ENCODE data around the gene HABP2. TPM values are rescaled to one million over a fixed set of nuclear protein-coding genes. Genes with fewer than 3 reads are reported as not detected.
A peak's percentile ranks its signal among the peaks of the same experiment; 100 is the strongest.

The HABP2 gene
- total and polyA plus RNA-seq, 4 donors: not detected

DNA sequence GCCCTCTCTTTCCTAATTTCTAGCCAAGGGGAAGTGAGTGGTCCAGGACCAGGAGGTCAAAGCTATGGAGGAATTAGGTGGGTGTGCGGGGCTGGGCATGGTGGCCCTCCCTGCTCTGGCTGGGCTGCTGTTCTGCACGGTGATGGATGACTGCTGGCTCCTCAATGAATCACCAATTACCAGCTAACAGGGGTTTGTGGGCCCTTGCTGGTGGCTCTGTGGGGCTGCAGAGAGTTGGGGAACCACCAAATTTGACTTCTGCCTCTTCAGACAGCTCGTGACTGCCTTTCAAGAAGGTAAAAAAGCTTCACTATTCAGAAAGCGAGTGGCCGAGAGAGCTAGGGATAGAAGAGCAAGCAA is 35.0 kb upstream of the HABP2 start:
- WGBS, 2 donors: 66 to 73% methylated on average over 5 of the region's 5 CpGs
- Histone ChIP-seq H3K4me3 (ENCODE audit: low read length in 2 of 2) (no peak overlapping the region), H3K27me3 (ENCODE audit: control insufficient read depth in 1 of 2, insufficient read depth in 2 of 2, low read length in 1 of 2) (no peaks in the 10 kb centered on the region), H3K27ac (ENCODE audit: low read depth in 1 of 2, low read length in 2 of 2) (no peak overlapping the region), H3K4me1 (ENCODE audit: control insufficient read depth in 1 of 2, insufficient read depth in 2 of 2, low read length in 2 of 2) (peaks cover 5 to 6% of the 10 kb centered on the region in 2 donors), H3K36me3 (ENCODE audit: control insufficient read depth in 1 of 2, insufficient read depth in 2 of 2, low read length in 1 of 2) (no peaks in the 10 kb centered on the region), H3K9me3 (ENCODE audit: control insufficient read depth, low read length) (no peaks in the 10 kb centered on the region)
- intact Hi-C loops (cut with DNase I): no loop called here
- ATAC-seq (ENCODE audit: low FRiP score) (no peak), DNase-seq (no peak)

- Histone ChIP-seq H3K27me3 (ENCODE audit: control insufficient read depth in 1 of 2, insufficient read depth in 2 of 2, low read length in 1 of 2) (no peaks in the 10 kb centered on the region), H3K27ac (ENCODE audit: low read depth in 1 of 2, low read length in 2 of 2) (no peak overlapping the region), H3K4me3 (ENCODE audit: low read length in 2 of 2) (no peak overlapping the region), H3K4me1 (ENCODE audit: control insufficient read depth in 1 of 2, insufficient read depth in 2 of 2, low read length in 2 of 2) (peaks cover 5 to 8% of the 10 kb centered on the region in 2 donors), H3K36me3 (ENCODE audit: control insufficient read depth in 1 of 2, insufficient read depth in 2 of 2, low read length in 1 of 2) (no peaks in the 10 kb centered on the region), H3K9me3 (ENCODE audit: control insufficient read depth, low read length) (no peaks in the 10 kb centered on the region)
- DNase-seq: no peak
- intact Hi-C loops (cut with DNase I): no loop called here
- 75% methylated on average over 3 of the region's 3 CpGs for WGBS, 2 donors
- no peak for ATAC-seq (ENCODE audit: low FRiP score)
Measured at GRCh38 chr10:113518415-113518814, 34.4 kb upstream of the HABP2 start.

DNA sequence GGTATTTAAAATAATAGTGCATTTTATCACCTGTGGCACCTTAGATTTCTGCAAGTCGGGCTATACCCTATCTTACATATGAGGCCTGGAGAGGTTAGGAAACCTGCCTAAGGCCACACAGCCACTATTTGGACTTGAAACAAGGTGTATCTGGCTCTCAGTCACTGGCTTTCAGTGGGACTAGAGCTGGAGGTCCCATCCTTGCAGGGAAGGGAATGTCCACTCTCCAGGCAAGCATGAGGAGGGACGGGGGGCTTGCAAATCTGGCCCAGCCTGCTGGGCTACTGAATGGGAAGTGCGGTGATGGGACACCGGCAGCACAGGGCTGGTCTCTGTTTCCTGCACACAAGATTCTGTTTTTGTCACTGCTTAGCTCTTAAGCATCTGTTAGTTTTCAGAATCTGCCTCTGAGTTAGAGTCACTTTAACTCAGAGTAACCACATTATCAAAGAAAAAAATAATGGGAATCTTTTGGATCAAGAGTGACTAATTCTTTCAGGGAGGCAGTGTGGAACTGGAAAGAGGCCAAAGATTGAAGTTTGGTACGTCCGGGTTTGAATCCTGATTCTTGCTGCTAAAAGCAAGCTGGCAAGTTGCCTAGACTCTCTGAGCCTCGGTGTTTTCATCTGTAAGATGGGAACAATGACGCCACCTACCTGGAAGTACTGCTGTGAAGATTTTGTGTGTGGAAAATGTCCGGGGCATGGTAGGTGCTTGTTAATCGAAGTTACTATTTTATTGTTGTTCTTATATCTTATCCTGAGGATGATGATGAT is 33.8 kb upstream of the HABP2 start:
- ATAC-seq (ENCODE audit: low FRiP score): no peak
- Histone ChIP-seq H3K9me3 (ENCODE audit: control insufficient read depth, low read length) (no peaks in the 10 kb centered on the region), H3K4me3 (ENCODE audit: low read length in 2 of 2) (no peak overlapping the region), H3K27ac (ENCODE audit: low read depth in 1 of 2, low read length in 2 of 2) (no peak overlapping the region), H3K4me1 (ENCODE audit: control insufficient read depth in 1 of 2, insufficient read depth in 2 of 2, low read length in 2 of 2) (peaks cover 5 to 8% of the 10 kb centered on the region in 2 donors), H3K27me3 (ENCODE audit: control insufficient read depth in 1 of 2, insufficient read depth in 2 of 2, low read length in 1 of 2) (no peaks in the 10 kb centered on the region), H3K36me3 (ENCODE audit: control insufficient read depth in 1 of 2, insufficient read depth in 2 of 2, low read length in 1 of 2) (no peaks in the 10 kb centered on the region)
- DNase-seq: no peak
- intact Hi-C loops (cut with DNase I): no loop called here
- 73 to 74% methylated on average over 10 of the region's 10 CpGs for WGBS, 2 donors

- H3K4me1 ChIP-seq (ENCODE audit: control insufficient read depth in 1 of 2, insufficient read depth in 2 of 2, low read length in 2 of 2): peaks cover 5 to 8% of the 10 kb centered on the region in 2 donors
- DNase-seq (no peak), ATAC-seq (ENCODE audit: low FRiP score) (no peak)
- H3K27ac ChIP-seq (ENCODE audit: low read depth in 1 of 2, low read length in 2 of 2): no peak overlapping the region
- H3K27me3 ChIP-seq (ENCODE audit: control insufficient read depth in 1 of 2, insufficient read depth in 2 of 2, low read length in 1 of 2): no peaks in the 10 kb centered on the region
- intact Hi-C loops (cut with DNase I): loop anchor here (5.0 to 10.0 kb wide), 4 partner anchors 67 to 385 kb away; no protein-coding TSS in a partner anchor
- H3K9me3 ChIP-seq (ENCODE audit: control insufficient read depth, low read length): no peaks in the 10 kb centered on the region
- 94 to 96% methylated on average over 10 of the region's 10 CpGs for WGBS, 2 donors
- H3K36me3 ChIP-seq (ENCODE audit: control insufficient read depth in 1 of 2, insufficient read depth in 2 of 2, low read length in 1 of 2): no peaks in the 10 kb centered on the region
- H3K4me3 ChIP-seq (ENCODE audit: low read length in 2 of 2): no peak overlapping the region
Measured at GRCh38 chr10:113519681-113520115, 33.2 kb upstream of the HABP2 start.

GRCh38 chr10:113520261-113520660 is 32.6 kb upstream of the HABP2 start:
- intact Hi-C loops (cut with DNase I): loop anchor here (5.0 to 10.0 kb wide), 4 partner anchors 68 to 385 kb away; no protein-coding TSS in a partner anchor

GRCh38 chr10:113520690-113521474 is 32.0 kb upstream of the HABP2 start:
- H3K9me3 ChIP-seq (ENCODE audit: control insufficient read depth, low read length): no peaks in the 10 kb centered on the region
- intact Hi-C loops (cut with DNase I): loop anchor here (1.0 to 10.0 kb wide), 5 partner anchors 69 to 386 kb away; no protein-coding TSS in a partner anchor
- H3K4me1 ChIP-seq (ENCODE audit: control insufficient read depth in 1 of 2, insufficient read depth in 2 of 2, low read length in 2 of 2): peaks cover 5 to 8% of the 10 kb centered on the region in 2 donors
- WGBS, 2 donors: 23% methylated on average over 8 of the region's 8 CpGs
- H3K36me3 ChIP-seq (ENCODE audit: control insufficient read depth in 1 of 2, insufficient read depth in 2 of 2, low read length in 1 of 2): no peaks in the 10 kb centered on the region
- H3K27ac ChIP-seq (ENCODE audit: low read depth in 1 of 2, low read length in 2 of 2): peak overlapping the region in 1 of 2 donors; percentile 60
- H3K27me3 ChIP-seq (ENCODE audit: control insufficient read depth in 1 of 2, insufficient read depth in 2 of 2, low read length in 1 of 2): no peaks in the 10 kb centered on the region
- DNase-seq (peak in 1 of 2 donors; percentile 81), ATAC-seq (ENCODE audit: low FRiP score) (peak; percentile 82)
- H3K4me3 ChIP-seq (ENCODE audit: low read length in 2 of 2): no peak overlapping the region

More at GRCh38 chr10:113520261-113520660, 32.6 kb upstream of the HABP2 start:
- 96% methylated on average over 2 of the region's 2 CpGs for WGBS, 2 donors
- peaks cover 5 to 8% of the 10 kb centered on the region in 2 donors for H3K4me1 ChIP-seq (ENCODE audit: control insufficient read depth in 1 of 2, insufficient read depth in 2 of 2, low read length in 2 of 2)
- no peaks in the 10 kb centered on the region for H3K27me3 ChIP-seq (ENCODE audit: control insufficient read depth in 1 of 2, insufficient read depth in 2 of 2, low read length in 1 of 2)
- H3K4me3 ChIP-seq (ENCODE audit: low read length in 2 of 2): no peak overlapping the region
- H3K36me3 ChIP-seq (ENCODE audit: control insufficient read depth in 1 of 2, insufficient read depth in 2 of 2, low read length in 1 of 2): no peaks in the 10 kb centered on the region
- DNase-seq (no peak), ATAC-seq (ENCODE audit: low FRiP score) (no peak)
- H3K9me3 ChIP-seq (ENCODE audit: control insufficient read depth, low read length): no peaks in the 10 kb centered on the region
- peak overlapping the region in 1 of 2 donors; percentile 60 for H3K27ac ChIP-seq (ENCODE audit: low read depth in 1 of 2, low read length in 2 of 2)

DNA sequence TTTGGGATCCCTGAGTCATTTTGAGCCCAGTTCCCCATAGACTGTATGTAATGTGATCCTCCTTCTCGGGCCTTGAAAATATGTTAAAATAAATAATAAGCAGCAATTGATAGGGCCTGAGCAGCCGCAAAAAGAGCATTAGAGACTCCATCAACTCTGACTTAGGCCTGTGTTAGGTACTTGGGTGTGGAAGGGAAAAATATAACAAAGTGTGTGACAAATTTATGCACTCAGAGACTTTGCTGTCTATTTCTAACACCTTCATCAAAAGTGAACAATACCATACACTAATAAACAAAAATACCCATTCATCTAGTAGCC is 31.4 kb upstream of the HABP2 start:
- Histone ChIP-seq H3K9me3 (ENCODE audit: control insufficient read depth, low read length) (no peaks in the 10 kb centered on the region), H3K36me3 (ENCODE audit: control insufficient read depth in 1 of 2, insufficient read depth in 2 of 2, low read length in 1 of 2) (no peaks in the 10 kb centered on the region), H3K4me3 (ENCODE audit: low read length in 2 of 2) (no peak overlapping the region), H3K4me1 (ENCODE audit: control insufficient read depth in 1 of 2, insufficient read depth in 2 of 2, low read length in 2 of 2) (peaks cover 5 to 8% of the 10 kb centered on the region in 2 donors), H3K27ac (ENCODE audit: low read depth in 1 of 2, low read length in 2 of 2) (no peak overlapping the region), H3K27me3 (ENCODE audit: control insufficient read depth in 1 of 2, insufficient read depth in 2 of 2, low read length in 1 of 2) (no peaks in the 10 kb centered on the region)
- no peak for ATAC-seq (ENCODE audit: low FRiP score)
- intact Hi-C loops (cut with DNase I): loop anchor here (1.0 to 10.0 kb wide), 5 partner anchors 69 to 387 kb away; no protein-coding TSS in a partner anchor
- 47 to 50% methylated on average over 2 of the region's 2 CpGs for WGBS, 2 donors
- no peak for DNase-seq

- no peak overlapping the region for H3K27ac ChIP-seq (ENCODE audit: low read depth in 1 of 2, low read length in 2 of 2)
- no peak overlapping the region for H3K4me3 ChIP-seq (ENCODE audit: low read length in 2 of 2)
- H3K4me1 ChIP-seq (ENCODE audit: control insufficient read depth in 1 of 2, insufficient read depth in 2 of 2, low read length in 2 of 2): peaks cover 5 to 8% of the 10 kb centered on the region in 2 donors
- intact Hi-C loops (cut with DNase I): loop anchor here (5.0 to 10.0 kb wide), 4 partner anchors 70 to 388 kb away; no protein-coding TSS in a partner anchor
- no peak for ATAC-seq (ENCODE audit: low FRiP score)
- WGBS, 2 donors: 93 to 94% methylated on average over 4 of the region's 4 CpGs
- DNase-seq: no peak
- no peaks in the 10 kb centered on the region for H3K27me3 ChIP-seq (ENCODE audit: control insufficient read depth in 1 of 2, insufficient read depth in 2 of 2, low read length in 1 of 2)
- H3K36me3 ChIP-seq (ENCODE audit: control insufficient read depth in 1 of 2, insufficient read depth in 2 of 2, low read length in 1 of 2): no peaks in the 10 kb centered on the region
- H3K9me3 ChIP-seq (ENCODE audit: control insufficient read depth, low read length): no peaks in the 10 kb centered on the region
Measured at GRCh38 chr10:113522460-113522859, 30.4 kb upstream of the HABP2 start.

All from aorta (tissue), 5 donors.